Measurements from ENCODE around the gene NPAS3.

- no peak for TF ChIP-seq CTCF (IDR thresholded peaks at IDR 0.05; ENCODE audit: control extremely low read depth in 1 of 3, insufficient read depth in 1 of 3, low read depth in 1 of 3, low read length in 3 of 3)
- no peak for TF ChIP-seq POLR2A (IDR thresholded peaks at IDR 0.05; ENCODE audit: control extremely low read depth in 1 of 2, low read depth in 2 of 2, low read length in 2 of 2)
- no peak for TF ChIP-seq POLR2AphosphoS5 (IDR thresholded peaks at IDR 0.05; ENCODE audit: low read depth, low read length)
- no peak for TF ChIP-seq SP1 (IDR thresholded peaks at IDR 0.05; ENCODE audit: low read depth, low read length)
- no peak for TF ChIP-seq ATF2 (IDR thresholded peaks at IDR 0.05; ENCODE audit: low read length)
- TF ChIP-seq TEAD4 (IDR thresholded peaks at IDR 0.05; ENCODE audit: low read depth, low read length), result no peak
- TF ChIP-seq EP300 (IDR thresholded peaks at IDR 0.05; ENCODE audit: borderline replicate concordance in 1 of 2, low read depth in 2 of 2, low read length in 2 of 2), result no peak
These were observed 424.3 kb downstream of the NPAS3 start for GRCh38 chr14:33362934-33363333.

All from H1 (cell line).